Neural progenitor cell (in vitro differentiated cells): Measurements from ENCODE around the gene SCN3A. TPM values are rescaled to one million over a fixed set of nuclear protein-coding genes. Genes with fewer than 3 reads are reported as not detected.

Experiments
- DNase-seq: peaks from one replicate; pipeline ENCODE4 v3.0.0-alpha.2; 2016; ENCODE audit warnings: low spot score
- H2AFZ ChIP-seq: fragments of 200-600 bp; sonication (generic); replicated peaks from 2 replicates; pipeline ENCODE4 v1.6.1; 2016; ENCODE audit warnings: antibody characterized with exemption
- H3F3A ChIP-seq: fragments of 200-600 bp; sonication (generic); 2 replicates; pipeline ENCODE4 v1.6.1; 2016; ENCODE audit warnings: antibody characterized with exemption, low read depth
- H3K27ac ChIP-seq: fragments of 200-600 bp; sonication (generic); 2 replicates; pipeline ENCODE4 v1.5.1; 2016; ENCODE audit warnings: mild to moderate bottlenecking
- H3K27me3 ChIP-seq: fragments of 200-600 bp; sonication (generic); 2 replicates; pipeline ENCODE4 v1.6.1; 2016; ENCODE audit warnings: mild to moderate bottlenecking, moderate library complexity
- H3K36me3 ChIP-seq: fragments of 200-600 bp; sonication (generic); 2 replicates; pipeline ENCODE4 v1.5.1; 2016
- H3K4me1 ChIP-seq: fragments of 200-600 bp; sonication (generic); 2 replicates; pipeline ENCODE4 v1.6.1; 2016; ENCODE audit warnings: mixed run types
- H3K4me2 ChIP-seq: fragments of 200-600 bp; sonication (generic); 2 replicates; pipeline ENCODE4 v1.6.1; 2016
- H3K4me3 ChIP-seq: fragments of 200-600 bp; sonication (generic); 2 replicates; pipeline ENCODE4 v1.5.1; 2016
- H3K79me2 ChIP-seq: fragments of 200-600 bp; sonication (generic); 2 replicates; pipeline ENCODE4 v1.6.1; 2016; ENCODE audit warnings: low read depth
- H3K9ac ChIP-seq: fragments of 200-600 bp; sonication (generic); 2 replicates; pipeline ENCODE4 v1.6.1; 2016
- H3K9me3 ChIP-seq: fragments of 200-600 bp; sonication (generic); 2 replicates; pipeline ENCODE4 v1.5.1; 2016; ENCODE audit warnings: low read depth
- H4K20me1 ChIP-seq: fragments of 200-600 bp; sonication (generic); 2 replicates; pipeline ENCODE4 v1.6.1; 2016; ENCODE audit warnings: low read depth
- H3K27ac Mint-ChIP-seq: 3 replicates; pipeline ENCODE4 v1.8.0; 2021; ENCODE audit warnings: mixed read lengths
- H3K27me3 Mint-ChIP-seq: 2 replicates; pipeline ENCODE4 v1.8.0; 2022; ENCODE audit warnings: low read depth, mild to moderate bottlenecking, inconsistent platforms, moderate library complexity, mixed read lengths; ENCODE audit not compliant: insufficient read depth
- H3K36me3 Mint-ChIP-seq: 3 replicates; pipeline ENCODE4 v1.8.0; 2021; ENCODE audit warnings: mixed read lengths
- H3K4me1 Mint-ChIP-seq: 3 replicates; pipeline ENCODE4 v1.8.0; 2021; ENCODE audit warnings: mixed read lengths
- H3K4me3 Mint-ChIP-seq: 3 replicates; pipeline ENCODE4 v1.8.0; 2021; ENCODE audit warnings: mild to moderate bottlenecking, moderate library complexity, mixed read lengths
- H3K9me3 Mint-ChIP-seq: 3 replicates; pipeline ENCODE4 v1.8.0; 2020; ENCODE audit warnings: mixed read lengths
- EZH2 ChIP-seq: fragments of 200-600 bp; sonication (generic); IDR thresholded peaks from 2 replicates; pipeline ENCODE4 v1.6.1; 2017; ENCODE audit warnings: antibody characterized with exemption, mild to moderate bottlenecking, moderate library complexity
- EZH2phosphoT487 ChIP-seq: fragments of 200-600 bp; sonication (generic); IDR thresholded peaks from 2 replicates; pipeline ENCODE4 v1.6.1; 2017; ENCODE audit warnings: antibody characterized with exemption
- total RNA-seq: library from RNA; depleted of rRNA; stranded (reverse); fragments of >200 nt; gene quantifications from 2 replicates; pipeline ENCODE4 v1.2.3, GENCODE V29; 2015; ENCODE audit warnings: low replicate concordance
- TF ChIP-seq, protein P1 (sequence below): fragments of 200-600 bp; sonication (generic); IDR thresholded peaks from 2 replicates; pipeline ENCODE4 v1.5.1; 2017; ENCODE audit warnings: antibody characterized with exemption, mild to moderate bottlenecking

SCN3A gene
- total RNA-seq, 1 donor from 2014 or later, result not detected

DNA sequence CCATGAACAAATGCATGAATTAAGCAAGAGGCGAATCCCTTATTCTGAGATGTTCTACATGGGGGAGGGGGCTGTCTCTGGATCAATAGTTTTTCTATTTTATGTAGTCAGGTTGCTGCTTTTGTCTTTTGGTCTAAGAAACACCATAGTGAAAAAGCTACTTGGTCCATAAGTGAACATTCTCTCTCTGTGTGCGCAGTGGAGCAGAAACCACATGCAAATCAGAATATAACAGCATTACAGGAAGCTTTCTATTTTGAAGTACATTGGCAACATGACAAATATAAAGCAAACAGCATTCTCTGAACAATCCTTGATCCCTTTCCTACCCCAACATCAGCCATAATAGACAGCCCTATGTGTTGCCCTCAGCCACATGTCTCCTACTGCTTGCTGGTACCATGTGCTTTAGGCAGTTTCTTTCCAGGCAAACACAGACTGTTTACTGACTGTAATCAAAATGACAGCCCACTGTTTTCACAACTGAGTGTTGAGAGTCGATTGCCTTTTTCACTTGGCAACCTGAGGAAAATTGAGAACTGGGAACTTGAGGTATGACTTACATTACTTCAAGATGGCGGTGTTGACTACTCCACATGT is 10.6 kb downstream of the SCN3A start:
- no peaks in the 10 kb centered on the region for H3K36me3 Mint-ChIP-seq
- no peaks in the 10 kb centered on the region for H3K4me1 ChIP-seq
- H3F3A ChIP-seq, result no peaks in the 10 kb centered on the region
- H4K20me1 ChIP-seq, result no peaks in the 10 kb centered on the region
- no peaks in the 10 kb centered on the region for H3K9me3 Mint-ChIP-seq
- no peaks in the 10 kb centered on the region for H3K27me3 Mint-ChIP-seq
- H3K79me2 ChIP-seq, result no peaks in the 10 kb centered on the region
- H3K4me2 ChIP-seq, result no peak overlapping the region
- no peak overlapping the region for H3K4me3 ChIP-seq
- H3K9me3 ChIP-seq, result no peaks in the 10 kb centered on the region
- no peaks in the 10 kb centered on the region for H3K4me1 Mint-ChIP-seq
- no peak overlapping the region for H2AFZ ChIP-seq
- H3K36me3 ChIP-seq, result no peaks in the 10 kb centered on the region
- H3K9ac ChIP-seq, result no peak overlapping the region
- H3K4me3 Mint-ChIP-seq, result no peak overlapping the region
- DNase-seq, result no peak
- no peak overlapping the region for H3K27ac ChIP-seq
- TF ChIP-seq, protein P1, sequence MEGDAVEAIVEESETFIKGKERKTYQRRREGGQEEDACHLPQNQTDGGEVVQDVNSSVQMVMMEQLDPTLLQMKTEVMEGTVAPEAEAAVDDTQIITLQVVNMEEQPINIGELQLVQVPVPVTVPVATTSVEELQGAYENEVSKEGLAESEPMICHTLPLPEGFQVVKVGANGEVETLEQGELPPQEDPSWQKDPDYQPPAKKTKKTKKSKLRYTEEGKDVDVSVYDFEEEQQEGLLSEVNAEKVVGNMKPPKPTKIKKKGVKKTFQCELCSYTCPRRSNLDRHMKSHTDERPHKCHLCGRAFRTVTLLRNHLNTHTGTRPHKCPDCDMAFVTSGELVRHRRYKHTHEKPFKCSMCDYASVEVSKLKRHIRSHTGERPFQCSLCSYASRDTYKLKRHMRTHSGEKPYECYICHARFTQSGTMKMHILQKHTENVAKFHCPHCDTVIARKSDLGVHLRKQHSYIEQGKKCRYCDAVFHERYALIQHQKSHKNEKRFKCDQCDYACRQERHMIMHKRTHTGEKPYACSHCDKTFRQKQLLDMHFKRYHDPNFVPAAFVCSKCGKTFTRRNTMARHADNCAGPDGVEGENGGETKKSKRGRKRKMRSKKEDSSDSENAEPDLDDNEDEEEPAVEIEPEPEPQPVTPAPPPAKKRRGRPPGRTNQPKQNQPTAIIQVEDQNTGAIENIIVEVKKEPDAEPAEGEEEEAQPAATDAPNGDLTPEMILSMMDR, result no peak
- TF ChIP-seq EZH2 (no peak), EZH2phosphoT487 (no peak)
- no peak overlapping the region for H3K27ac Mint-ChIP-seq
- H3K27me3 ChIP-seq, result no peaks in the 10 kb centered on the region

DNA sequence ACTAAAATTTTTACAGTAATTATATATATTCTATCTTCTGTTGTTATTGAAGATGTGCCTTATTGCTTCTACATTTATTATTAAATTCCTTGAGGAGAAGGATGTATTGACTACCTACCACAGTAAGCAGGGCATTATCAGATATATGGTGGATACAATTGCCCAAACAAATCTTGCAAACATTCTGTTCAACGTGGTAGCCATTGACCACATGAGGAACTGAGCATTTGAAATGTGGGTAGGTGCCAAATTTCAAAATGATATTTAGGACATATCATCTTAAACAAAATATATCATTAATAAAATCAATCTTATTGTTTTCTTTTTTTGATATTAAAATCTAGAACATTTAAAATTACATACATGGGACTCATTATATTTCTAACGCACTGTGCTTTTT is 11.1 kb downstream of the SCN3A start:
- Histone ChIP-seq H3K4me1 (no peaks in the 10 kb centered on the region), H3F3A (no peaks in the 10 kb centered on the region), H2AFZ (no peak overlapping the region), H3K79me2 (no peaks in the 10 kb centered on the region), H3K4me2 (no peak overlapping the region), H3K27ac (no peak overlapping the region), H3K36me3 (no peaks in the 10 kb centered on the region), H3K27me3 (no peaks in the 10 kb centered on the region), H3K4me3 (no peak overlapping the region), H3K9ac (no peak overlapping the region), H3K9me3 (no peaks in the 10 kb centered on the region), H4K20me1 (no peaks in the 10 kb centered on the region)
- no peaks in the 10 kb centered on the region for H3K27me3 Mint-ChIP-seq
- no peak overlapping the region for H3K27ac Mint-ChIP-seq
- H3K9me3 Mint-ChIP-seq, result no peaks in the 10 kb centered on the region
- no peak for DNase-seq
- no peaks in the 10 kb centered on the region for H3K4me1 Mint-ChIP-seq
- H3K4me3 Mint-ChIP-seq, result no peak overlapping the region
- TF ChIP-seq EZH2 (no peak), EZH2phosphoT487 (no peak)
- TF ChIP-seq, protein P1, result no peak
- no peaks in the 10 kb centered on the region for H3K36me3 Mint-ChIP-seq

DNA sequence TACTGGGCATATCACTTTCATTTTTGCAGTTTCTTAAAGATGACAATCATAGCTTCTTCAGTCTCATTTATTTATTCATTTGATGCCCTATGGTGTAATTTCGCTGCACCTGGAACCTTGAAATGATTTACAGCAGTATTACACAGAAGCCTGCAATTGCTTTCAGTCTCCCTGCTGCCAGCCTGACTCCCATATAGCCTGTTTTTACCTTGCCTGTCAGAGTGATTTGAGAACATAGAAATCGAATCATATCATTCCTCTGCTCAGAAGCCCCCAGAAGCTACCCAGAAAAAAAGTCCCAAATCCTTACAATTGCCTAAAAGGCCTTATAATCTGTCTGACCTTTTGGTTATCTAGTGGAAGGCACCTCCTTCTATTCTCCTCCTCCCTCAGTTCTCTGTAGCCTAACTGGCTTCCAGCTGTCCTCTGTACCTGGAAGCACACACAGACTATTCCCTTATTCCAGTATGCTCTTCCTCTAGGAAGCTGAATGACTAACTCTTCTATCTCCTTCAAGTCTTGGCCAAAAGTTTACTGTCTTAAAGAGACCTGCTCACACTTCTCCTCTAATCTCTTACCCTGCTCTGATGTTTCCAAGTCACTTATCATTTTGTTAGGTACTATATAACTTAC is 12.6 kb downstream of the SCN3A start:
- Histone ChIP-seq H3K79me2 (no peaks in the 10 kb centered on the region), H3K4me1 (no peaks in the 10 kb centered on the region), H3F3A (no peaks in the 10 kb centered on the region), H4K20me1 (no peaks in the 10 kb centered on the region), H3K4me2 (no peak overlapping the region), H3K9ac (no peak overlapping the region), H3K36me3 (no peaks in the 10 kb centered on the region), H2AFZ (no peak overlapping the region), H3K9me3 (no peaks in the 10 kb centered on the region), H3K4me3 (no peak overlapping the region), H3K27ac (no peak overlapping the region), H3K27me3 (no peaks in the 10 kb centered on the region)
- TF ChIP-seq, protein P1, result no peak
- TF ChIP-seq EZH2phosphoT487, result no peak
- TF ChIP-seq EZH2, result no peak
- H3K36me3 Mint-ChIP-seq, result no peaks in the 10 kb centered on the region
- no peaks in the 10 kb centered on the region for H3K4me1 Mint-ChIP-seq
- H3K27me3 Mint-ChIP-seq, result no peaks in the 10 kb centered on the region
- H3K9me3 Mint-ChIP-seq, result no peaks in the 10 kb centered on the region
- no peak for DNase-seq
- H3K27ac Mint-ChIP-seq, result no peak overlapping the region
- no peak overlapping the region for H3K4me3 Mint-ChIP-seq
